GM18499 (cell line): ENCODE data around the gene MYORG.
A peak's percentile ranks its signal among the peaks of the same experiment; 100 is the strongest.

Source experiments
- ATAC-seq: cut with Tn5 transposase; IDR thresholded peaks from one replicate; pipeline ENCODE4 v1.9.1; 2021; ENCODE audit warnings: moderate number of reproducible peaks; ENCODE audit not compliant: insufficient read depth, unreplicated experiment

Gene MYORG

DNA sequence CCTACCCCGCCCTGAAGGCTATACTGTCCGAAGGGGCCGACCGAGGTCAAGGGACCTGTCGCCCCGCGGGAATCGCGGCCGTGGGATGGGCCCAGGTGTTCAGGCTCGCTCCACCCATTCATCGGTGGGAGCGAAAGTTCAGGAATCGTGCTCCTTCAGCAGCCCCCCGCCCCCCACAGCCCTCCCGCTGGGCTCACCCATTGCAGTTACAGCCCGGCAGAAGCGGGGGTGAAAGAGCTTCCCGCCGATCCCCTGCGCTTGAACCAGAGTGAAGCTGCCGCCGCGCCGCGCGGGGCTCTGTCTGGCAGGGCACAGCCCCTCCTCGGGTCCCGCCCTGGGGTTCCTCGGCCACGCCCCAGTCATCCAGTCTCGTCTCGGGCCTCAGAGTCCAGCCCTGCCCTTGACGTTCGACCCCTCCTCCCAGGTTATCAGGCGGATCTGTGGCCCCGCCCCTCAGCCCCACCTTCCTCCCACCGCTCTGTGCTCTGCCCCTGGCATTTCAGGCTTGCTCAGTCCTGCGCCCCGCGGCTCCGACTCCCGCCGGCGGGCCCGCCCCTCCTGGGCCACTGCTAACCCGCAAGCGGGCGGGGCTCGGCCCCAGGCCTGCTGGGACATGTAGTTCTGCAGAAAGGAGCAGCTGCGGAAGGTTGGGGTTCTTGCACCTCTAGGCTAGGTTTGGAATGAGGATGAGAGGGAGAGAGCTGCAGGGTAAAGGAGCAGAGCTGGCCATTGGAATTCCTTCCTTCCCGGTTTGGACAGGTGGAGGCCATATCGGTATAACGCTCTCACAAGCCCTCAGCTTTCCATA, at the start of gene MYORG:
TSS of gene MYORG (minus strand) at position 303 of the 808 bp plus-strand sequence. CDS start 3,955 bp downstream, outside the sequence.
- ATAC-seq, result peak; percentile 62

DNA sequence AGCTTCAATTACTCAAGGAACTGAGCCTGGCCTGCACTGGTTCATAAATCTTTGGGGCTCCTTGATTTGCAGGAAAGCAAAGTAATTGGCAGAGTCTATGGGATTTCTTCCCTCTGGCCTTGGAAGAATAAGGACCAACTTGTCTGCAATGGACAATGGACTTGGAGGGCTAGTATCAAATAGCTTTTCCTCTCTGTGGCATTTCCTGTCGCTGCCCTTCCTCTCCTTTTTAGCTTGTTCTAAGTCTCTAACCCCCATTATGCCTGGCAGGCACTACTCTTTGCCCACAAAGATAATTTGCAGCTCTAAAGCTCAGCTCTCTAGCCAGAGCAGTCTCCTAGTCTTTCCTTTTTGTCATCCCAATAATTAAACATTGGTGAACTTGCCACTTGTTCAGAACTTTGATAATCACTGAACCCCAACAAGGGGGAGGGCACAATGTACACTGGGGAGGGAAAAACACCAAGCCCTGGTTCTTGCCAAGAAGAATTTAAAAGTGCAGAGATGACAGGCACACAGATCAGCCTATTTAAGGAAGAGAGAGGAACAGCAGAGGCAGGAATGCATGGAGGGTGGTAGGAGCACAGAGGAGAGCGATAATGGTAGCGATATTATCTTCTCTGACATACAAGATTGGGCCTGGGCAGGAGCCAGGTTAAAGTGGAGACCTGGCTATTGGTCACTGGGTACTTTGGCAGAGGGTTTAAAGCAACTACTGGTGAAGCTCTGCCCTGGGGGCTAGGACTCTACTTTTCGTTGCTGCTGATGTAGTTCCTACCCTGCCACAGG, 43.2 kb upstream of the MYORG start:
- ATAC-seq, result no peak

DNA sequence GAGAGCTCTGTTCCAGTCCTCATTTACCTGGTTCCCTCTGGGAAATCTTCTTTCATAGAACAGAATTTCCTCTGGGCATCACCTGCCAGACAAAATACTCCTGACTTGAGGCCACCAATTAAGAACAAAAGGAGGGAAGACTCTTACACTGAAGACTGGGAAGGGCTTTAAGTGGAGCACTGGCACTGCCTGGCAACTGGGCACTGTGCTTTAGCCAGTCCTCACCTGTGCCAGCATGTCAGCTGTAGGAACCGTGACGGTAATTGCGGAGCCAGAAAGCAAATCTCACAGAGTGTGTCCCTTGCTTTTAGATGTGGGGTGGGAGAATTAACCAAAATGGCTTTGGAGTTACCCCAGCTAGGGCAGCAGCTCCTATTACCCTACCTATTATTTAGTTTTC, 41.0 kb upstream of the MYORG start:
- ATAC-seq, result no peak

DNA sequence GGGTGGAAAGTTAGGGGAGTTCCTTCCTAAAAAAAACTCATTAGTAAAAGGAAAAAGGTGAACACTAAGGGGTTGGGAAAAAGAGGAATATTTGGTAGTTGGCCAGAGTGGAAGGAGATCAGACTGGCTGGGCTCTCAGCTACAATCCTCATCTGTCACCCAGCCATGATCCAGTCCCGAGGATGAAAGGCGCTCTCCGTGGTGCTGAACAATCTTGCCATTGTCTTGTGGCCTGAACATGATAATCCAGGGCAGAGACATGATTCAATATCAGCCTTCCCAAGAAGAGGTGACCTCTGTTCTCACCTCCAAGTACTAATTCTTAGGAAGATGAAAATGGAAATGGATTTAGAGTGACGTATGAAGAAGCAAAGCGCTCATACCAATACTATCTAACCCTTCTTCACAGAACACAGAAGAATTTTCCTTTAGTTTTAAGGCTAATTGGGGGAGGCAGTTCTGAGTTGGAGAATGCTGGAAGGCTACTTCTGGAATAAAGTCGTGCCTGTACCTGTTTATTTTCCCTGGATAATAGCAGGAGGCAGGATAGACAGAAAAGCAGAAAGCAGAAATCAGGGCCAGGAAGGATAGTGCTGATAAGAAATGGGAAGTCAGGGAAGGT, 36.6 kb upstream of the MYORG start:
- no peak for ATAC-seq

DNA sequence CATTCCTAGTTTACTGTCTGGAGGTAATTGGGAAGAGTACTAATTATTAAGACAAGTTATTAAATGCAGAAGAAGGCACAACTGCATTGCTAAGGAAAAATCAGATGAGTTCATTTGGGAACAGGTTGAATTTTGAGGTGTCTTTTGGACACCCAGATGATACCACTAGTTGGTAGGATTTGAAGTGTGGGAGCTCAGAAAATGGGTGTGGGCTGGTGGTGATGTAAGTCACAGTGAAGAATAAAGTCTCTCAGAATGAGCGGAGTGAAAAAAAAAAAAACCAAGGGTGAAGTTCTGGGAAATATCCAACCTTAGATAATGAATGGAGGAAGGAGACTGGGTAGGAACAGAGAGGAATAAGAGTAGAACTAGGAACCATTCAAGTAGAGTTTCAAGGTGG, 35.6 kb upstream of the MYORG start:
- ATAC-seq, result no peak

DNA sequence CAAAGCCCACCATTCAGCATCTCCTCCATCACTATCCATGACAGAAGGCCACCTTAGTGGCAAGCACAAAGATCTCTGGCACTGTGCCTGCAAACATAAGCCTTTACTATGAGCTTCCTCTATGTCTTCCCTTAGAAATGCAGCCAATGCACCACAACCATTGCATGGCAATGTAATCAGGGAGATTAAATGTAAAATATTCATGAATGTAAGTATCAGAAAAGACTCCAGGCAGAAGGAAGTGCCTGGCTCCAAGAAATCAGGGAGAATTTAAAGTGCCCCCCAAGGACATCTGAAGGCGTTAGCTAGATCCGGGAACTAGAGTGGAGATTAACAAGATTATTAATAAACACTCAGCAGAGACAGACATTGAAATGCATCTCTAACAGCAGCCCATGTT, 32.5 kb upstream of the MYORG start:
- ATAC-seq, result no peak

DNA sequence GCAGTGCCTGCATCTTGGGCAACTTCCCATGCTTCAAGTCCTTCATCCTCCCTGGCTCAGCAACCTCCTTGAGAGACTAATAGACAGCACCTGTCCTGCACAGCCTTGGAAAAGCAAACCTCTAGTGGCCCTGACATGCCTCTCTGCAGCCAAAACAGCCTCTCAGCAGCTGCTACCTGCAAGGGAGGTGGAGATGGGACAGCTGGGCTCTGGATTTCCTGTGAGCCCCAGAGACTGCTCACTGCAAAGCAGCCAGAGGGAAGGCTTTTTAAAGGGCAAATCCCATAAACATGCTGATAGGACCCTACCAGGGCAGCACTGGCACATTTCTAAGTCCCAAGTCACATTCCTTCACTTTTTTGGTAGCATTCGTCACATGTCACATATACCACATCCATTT, 31.5 kb upstream of the MYORG start:
- ATAC-seq, result no peak

DNA sequence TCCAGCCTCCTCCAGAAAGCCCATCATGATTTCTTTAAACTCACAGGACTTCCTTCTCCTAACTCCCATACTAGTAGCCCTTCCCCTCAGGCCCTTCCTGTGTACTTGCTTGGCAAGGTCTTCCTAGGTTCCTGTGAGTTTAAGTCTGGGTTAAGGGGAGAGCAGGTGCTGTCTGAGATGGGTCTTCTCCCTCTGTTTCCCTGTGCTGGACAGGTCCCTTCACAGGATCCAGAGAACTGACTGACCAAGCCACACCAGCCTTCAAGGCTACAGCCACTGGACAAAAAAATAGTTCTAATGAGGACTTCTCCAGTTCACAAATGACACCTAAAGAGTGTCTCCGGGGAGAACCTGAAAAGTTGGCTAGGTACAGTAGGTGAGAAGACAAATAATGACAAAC, 29.5 kb upstream of the MYORG start:
- no peak for ATAC-seq

DNA sequence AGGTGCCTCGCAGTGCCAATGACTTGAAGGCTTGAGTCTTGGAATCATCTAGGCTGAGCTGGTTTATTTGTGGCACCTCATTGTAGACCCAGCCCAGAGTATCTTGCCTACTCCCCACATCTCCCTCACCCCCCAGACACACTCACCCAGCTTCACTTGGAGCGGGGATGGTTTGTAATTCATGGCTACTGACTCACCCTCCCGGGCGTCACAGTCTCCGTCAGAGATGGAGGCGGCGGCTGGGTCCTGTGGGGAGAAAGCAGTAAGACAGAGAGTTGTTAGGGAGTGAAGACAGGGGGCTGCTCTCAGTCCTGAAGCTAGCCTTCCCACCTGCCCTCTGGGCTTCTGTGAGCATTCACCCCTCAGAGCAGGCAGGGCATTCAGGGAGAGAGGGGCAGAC, 29.0 kb upstream of the MYORG start:
- ATAC-seq, result no peak

DNA sequence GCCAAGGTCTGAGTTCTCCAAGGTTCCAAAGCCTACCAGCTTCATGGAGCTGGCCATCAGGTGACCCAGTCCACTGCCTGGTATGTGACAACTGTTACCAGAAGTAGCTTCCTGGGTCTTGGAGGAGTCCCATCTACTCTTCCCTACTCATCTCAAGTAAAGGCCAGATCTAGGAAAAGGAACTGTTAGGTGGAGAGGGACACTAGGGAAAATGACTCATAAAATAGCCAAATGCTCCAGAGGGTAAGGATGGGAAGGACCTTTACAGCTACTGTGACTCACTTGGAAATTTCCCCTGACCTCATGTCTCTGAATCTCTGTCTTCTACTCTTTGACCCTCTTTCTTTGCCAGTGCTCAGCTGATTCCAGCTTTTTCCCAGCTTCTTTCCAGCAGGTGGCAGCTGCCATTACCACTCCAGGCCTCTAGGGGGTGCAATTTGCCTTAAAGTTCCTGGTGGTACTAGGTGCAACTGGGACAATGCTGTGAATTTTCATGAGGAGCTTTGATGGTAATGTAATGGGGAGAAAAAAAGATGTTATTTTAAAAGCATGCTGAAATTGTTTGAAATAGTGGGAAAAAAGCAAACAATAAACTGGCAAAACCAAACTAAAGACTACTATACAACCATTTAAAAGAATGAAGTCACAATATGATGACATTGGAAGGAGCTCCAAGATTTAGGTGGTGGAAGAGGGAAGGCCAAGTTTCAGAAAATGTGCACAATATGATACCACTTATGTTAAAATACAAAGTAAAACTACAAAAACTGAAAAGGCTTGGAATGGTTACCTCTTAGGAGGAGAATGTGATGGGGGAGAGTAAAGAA, 27.1 kb upstream of the MYORG start:
- no peak for ATAC-seq

DNA sequence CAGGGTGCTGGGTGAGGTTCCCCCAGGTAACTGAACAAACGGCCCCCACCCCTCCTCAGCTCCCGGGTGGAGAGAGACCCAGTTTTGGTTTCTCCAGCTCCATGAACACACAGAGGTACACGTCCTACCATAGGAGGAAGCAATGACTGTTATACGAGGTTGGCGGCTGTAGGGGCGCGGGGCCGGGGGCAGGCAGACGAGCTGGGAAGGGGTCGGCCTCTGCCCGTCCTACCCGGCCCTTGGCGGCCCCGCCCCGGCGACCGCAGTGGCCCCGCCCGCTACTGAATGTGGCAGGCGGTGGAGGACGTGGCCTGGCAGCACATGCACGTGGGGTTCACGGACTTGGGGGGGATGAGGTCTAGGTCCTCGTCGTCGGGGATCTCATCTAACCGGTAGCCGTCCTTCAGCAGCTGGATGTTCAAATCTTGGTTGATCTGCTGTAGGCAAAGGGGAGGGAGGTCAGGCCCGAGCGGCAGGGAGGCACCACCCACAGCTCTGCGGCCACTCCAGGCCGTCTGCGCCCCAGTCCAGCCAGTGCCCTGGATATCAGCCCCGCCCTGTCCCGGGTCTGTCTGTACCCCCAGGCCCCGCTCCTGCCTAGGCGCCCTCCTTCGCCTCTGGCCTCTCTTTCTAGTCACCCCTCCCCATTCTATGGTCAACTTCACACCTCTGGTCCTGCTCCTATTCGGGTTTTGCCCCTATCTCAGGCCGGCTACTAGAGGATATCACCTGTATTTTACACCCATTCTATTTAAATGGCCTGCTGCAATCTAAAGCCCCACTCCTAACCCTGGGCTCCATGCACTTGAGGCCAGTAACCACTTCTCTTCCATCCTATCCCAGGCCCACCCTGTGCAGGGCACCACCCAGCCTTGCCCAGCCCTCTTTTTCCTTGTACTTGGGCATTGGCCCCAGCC, 24.2 kb upstream of the MYORG start:
- ATAC-seq, result no peak

DNA sequence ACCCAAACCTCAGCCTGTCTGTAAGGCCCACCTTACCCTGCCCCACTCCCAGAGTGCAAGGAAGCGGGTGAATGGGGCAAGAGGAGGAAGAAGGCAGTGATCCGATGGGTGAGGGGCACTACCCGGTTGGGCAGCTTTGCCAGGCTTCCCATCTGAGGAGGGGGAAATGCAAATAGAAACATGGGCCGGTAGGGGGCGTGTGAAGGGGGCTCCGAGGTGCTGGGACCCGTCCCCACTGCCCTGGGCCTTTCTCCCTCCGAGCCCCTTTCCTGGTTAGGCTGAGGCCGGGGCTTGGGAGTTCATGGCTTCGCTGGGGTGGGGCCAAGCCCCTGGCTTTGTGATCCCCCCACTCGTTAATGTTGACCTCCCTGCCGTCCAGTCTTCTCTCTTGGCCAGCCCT, 23.6 kb upstream of the MYORG start:
- ATAC-seq, result no peak

DNA sequence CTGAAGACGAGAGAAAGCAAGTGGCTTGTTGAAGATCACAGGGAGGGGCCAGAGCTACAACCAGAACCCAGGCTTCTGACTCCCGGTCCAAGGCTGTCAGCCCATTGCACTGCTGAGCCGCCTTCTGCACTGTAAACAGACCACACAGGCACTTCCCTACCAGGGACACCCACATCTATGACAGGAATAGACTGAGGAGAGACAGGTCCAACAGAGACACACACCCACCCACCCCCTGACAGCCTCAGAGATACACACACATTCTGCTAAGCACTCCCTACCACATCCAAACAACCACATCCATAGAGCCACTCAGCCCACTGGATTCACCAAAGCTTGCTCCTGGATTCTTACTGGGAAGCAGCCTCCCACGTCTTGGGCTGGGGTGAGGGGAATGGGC, 23.0 kb upstream of the MYORG start:
- ATAC-seq, result no peak

DNA sequence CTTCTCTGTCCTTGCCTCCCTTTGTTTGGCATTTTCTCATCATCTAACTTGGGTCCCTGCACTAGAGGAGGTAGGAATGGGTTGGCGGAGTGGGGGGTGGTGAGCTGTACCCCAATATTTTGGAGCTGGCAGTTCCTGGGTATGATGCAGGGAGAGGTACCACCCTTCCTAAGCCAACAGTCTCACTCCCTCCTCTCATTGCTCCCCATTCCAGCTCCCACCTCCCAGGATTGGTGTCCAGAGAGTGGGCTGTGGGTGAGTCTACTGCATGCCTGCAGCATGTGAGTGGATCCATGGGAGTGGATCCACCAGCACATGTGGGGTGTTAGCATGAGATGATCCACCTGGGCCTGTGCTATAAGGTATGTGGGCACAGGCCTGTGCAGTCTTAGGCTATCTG, 22.2 kb upstream of the MYORG start:
- no peak for ATAC-seq

DNA sequence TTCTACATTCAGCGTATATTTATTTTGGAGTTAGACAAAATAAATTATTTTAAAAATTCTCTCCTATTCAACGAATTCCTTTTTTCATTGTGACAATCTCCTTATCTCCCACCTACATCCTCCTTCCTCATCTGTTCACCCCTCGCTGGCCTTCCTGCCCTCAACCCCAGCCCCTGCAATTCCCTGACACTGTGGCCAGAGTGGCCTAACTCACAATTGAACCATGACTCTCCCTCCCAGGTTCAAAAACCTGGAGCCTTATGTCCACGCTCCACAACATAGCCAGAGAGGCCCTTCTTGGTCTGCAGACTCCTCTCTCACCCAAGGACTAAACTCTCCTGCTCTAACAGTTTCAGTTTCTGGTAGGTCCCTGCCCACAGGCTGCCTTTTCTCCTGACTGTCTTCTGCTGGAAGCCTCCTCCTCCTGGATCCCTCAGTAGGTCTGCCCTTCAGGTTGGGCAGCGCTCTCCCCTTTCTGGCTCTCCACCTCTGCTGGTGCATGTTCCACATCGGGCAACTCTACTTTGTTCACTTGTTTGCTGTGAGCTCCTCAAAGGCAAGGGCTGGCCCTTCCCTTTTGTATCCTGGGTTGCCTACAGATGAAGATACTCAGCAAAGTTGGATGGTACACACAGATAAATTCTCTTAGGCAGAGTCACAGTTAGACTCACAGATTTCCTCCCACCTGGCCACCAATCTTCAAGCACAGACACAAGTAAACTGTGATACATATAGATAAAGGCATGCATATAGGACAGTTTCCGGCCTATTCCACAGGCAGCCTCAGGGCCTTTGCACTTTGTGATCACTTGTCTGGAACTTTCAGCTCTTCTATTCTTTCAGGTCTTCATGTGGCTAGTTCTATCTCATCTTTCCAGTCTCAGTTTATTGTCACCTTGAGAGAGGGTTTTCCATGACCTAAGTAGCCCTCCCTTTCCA, 19.8 kb upstream of the MYORG start:
- no peak for ATAC-seq

DNA sequence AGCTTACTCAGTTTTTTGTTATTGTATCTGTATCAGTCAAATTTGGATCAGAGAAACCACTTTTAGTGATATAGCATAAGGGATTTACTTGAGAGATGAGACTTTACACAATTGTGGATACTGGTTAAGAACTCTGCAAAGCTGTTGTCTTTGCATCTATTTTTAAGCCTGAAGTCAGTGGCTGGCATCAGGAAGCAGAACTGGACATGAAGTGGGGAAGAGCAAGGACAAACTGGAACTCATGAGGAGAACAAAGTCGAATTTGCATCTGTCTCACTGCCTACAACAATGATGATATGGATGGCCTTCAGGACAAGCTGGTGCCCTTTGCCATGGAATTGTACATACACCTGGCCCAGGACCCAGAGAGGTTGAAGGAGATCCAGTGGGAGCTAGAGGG, 15.8 kb upstream of the MYORG start:
- ATAC-seq, result no peak

DNA sequence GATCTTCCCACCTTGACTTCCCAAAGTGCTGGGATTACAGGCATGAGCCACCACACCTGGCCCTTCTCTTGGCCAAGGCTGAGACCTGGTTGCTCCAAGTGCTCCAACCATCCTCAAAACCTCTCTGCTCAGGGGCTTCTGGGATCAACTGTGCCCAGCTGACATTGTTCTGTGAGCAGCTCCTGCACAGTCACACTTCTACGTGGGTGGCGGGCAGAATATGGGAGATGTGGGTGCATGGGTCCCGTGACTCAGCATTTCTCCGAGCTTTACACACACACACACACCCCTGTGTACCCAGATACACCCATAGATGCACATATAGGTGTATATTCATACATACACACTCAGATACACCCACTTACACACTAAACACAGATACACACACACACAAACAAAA, 10.5 kb upstream of the MYORG start:
- ATAC-seq, result no peak

DNA sequence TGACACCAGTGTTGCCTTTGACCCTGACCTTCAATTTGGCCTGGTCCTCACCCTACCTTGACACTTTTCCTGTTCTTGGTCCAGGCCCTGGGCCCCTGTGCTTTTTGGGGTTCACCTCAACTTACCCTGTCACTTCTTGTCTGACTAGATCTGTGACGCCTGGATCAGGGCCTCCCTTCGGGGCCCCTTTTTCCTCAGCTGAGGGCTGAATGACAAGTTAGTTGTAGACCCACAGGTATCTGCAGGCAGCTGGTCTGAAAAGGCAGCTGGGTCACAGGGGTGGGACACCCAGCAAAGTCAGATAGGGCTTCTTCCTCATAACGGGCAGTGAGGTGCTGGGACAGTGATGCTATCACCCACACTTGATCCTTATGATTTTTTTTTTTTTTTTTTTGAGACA, 10.0 kb upstream of the MYORG start:
- no peak for ATAC-seq
